ENCODE data around the gene HOXA2. TPM values are rescaled to one million over a fixed set of nuclear protein-coding genes. Genes with fewer than 3 reads are reported as not detected.

HOXA2 gene
- total and polyA plus RNA-seq, 2 of the 8 experiments (the other 6 are each of a cell fraction or from before 2014, with no cell fraction given), result not detected

GRCh38 chr7:27091105-27091504, 11.4 kb downstream of the HOXA2 start:
- H3K4me2 ChIP-seq (ENCODE audit: insufficient read depth in 1 of 2, low read depth in 2 of 2, low read length in 2 of 2), result no peak overlapping the region
- no peak overlapping the region for H3K4ac ChIP-seq (replicated peaks; ENCODE audit: insufficient read length, low read depth, low read length)
- H2AFZ ChIP-seq (ENCODE audit: low read length), result no peak overlapping the region
- CTCF ChIA-PET (ENCODE audit: partially characterized antibody), result interaction anchor here (1.0 to 12.1 kb wide), 5 partner anchors 14 to 88 kb away, joined by 3 to 123 read pairs (median 5); partner anchors contain the start of genes HOXA5 and HOXA6
- H2BK20ac ChIP-seq (ENCODE audit: low read length), result no peak overlapping the region
- no peak overlapping the region for H3K4me3 ChIP-seq (ENCODE audit: extremely low read depth in 1 of 4, insufficient read depth in 2 of 4, low read depth in 3 of 4, low read length in 4 of 4)
- H3K14ac ChIP-seq (ENCODE audit: insufficient read length), result no peak overlapping the region
- no peak overlapping the region for H3K9ac ChIP-seq (replicated peaks in 1 of 4; ENCODE audit: extremely low read depth in 1 of 4, low read depth in 3 of 4, low read length in 3 of 4)
- no peak overlapping the region for H2AK5ac ChIP-seq (ENCODE audit: low read depth, low read length)
- H4K5ac ChIP-seq (ENCODE audit: insufficient read length, low read depth, low read length), result no peak overlapping the region
- H2BK15ac ChIP-seq (ENCODE audit: low read length), result no peak overlapping the region
- no peaks in the 10 kb centered on the region for H3K79me1 ChIP-seq (ENCODE audit: low read depth, low read length)
- no peaks in the 10 kb centered on the region for H3K79me2 ChIP-seq (ENCODE audit: control insufficient read depth in 1 of 2, insufficient read depth in 2 of 2, low read length in 2 of 2)
- peaks cover 0 to 5% (median 0%) of the 10 kb centered on the region in 4 experiments; a peak in 2 of 8 replicates for H3K36me3 ChIP-seq (ENCODE audit: control insufficient read depth in 2 of 4, insufficient read depth in 4 of 4, low read length in 3 of 4)
- DNase-seq (ENCODE audit: low read depth in 1 of 2, low spot score in 2 of 2) (no peak), FAIRE-seq (no peak)
- no peak overlapping the region for H3K23ac ChIP-seq (ENCODE audit: insufficient read length)
- H2BK5ac ChIP-seq (ENCODE audit: low read depth, low read length), result no peak overlapping the region
- peaks cover 81 to 96% (median 92%) of the 10 kb centered on the region in 4 experiments for H3K27me3 ChIP-seq (replicated peaks in 1 of 4; ENCODE audit: control insufficient read depth in 3 of 4, extremely low read depth in 1 of 4, insufficient read depth in 3 of 4, low read length in 3 of 4)
- H3K4me1 ChIP-seq (replicated peaks in 1 of 4; ENCODE audit: control insufficient read depth in 3 of 4, insufficient read depth in 4 of 4, low read length in 3 of 4), result peaks cover 2 to 9% (median 8%) of the 10 kb centered on the region in 4 experiments
- 7% methylated on average over 3 of the region's 3 CpGs; no CpG with 5 or more reads in 1 of the 2 experiments for WGBS, 2 experiments (ENCODE audit: extremely low coverage in 1 of 2, insufficient coverage in 1 of 2, insufficient read length in 1 of 2, insufficient replicate concordance in 2 of 2, low coverage in 1 of 2, low lambda C conversion rate in 2 of 2, missing lambda C conversion rate in 1 of 2)
- H3K23me2 ChIP-seq (ENCODE audit: low read depth, low read length), result peaks cover 2% of the 10 kb centered on the region; the same call in 1 of the 2 replicates
- no peak overlapping the region for H4K91ac ChIP-seq (replicated peaks; ENCODE audit: insufficient read length, low read length)
- TF ChIP-seq BRCA1 (IDR thresholded peaks at IDR 0.05; ENCODE audit: low read depth, low read length), result no peak
- no peak for TF ChIP-seq EGR1 (IDR thresholded peaks at IDR 0.05; ENCODE audit: borderline replicate concordance, low read depth, low read length)
- no peak for TF ChIP-seq FOSL1 (IDR thresholded peaks at IDR 0.05; ENCODE audit: insufficient read depth, low read depth, low read length)
- no peak for TF ChIP-seq GABPA (IDR thresholded peaks at IDR 0.05; ENCODE audit: borderline replicate concordance, insufficient read depth, low read length)
- TF ChIP-seq SP2 (IDR thresholded peaks at IDR 0.05; ENCODE audit: low read length), result no peak
- peaks cover 3 to 28% of the 10 kb centered on the region in 2 experiments for H4K20me1 ChIP-seq (replicated peaks in 1 of 2; ENCODE audit: control insufficient read depth in 1 of 2, insufficient read depth in 2 of 2, low read length in 2 of 2)
- H3K18ac ChIP-seq (ENCODE audit: extremely low read depth, low read length), result no peak overlapping the region
- peaks cover 0 to 2% of the 10 kb centered on the region in 2 experiments; a peak in 1 of 4 replicates for H3K9me3 ChIP-seq (ENCODE audit: insufficient read depth in 2 of 2, low read depth in 1 of 2, low read length in 1 of 2)
- no peak overlapping the region for H4K8ac ChIP-seq (ENCODE audit: extremely low read depth, insufficient read depth, low read length)
- H2BK120ac ChIP-seq (replicated peaks; ENCODE audit: low read depth, low read length), result no peak overlapping the region
- no peak overlapping the region for H2BK12ac ChIP-seq (ENCODE audit: low read depth, low read length)
- no peak overlapping the region for H3K27ac ChIP-seq (ENCODE audit: low read depth, low read length)
- H3K56ac ChIP-seq (replicated peaks; ENCODE audit: insufficient read length, low read depth, low read length), result no peak overlapping the region
- POLR2A ChIA-PET (ENCODE audit: partially characterized antibody), result interaction anchor here (0.9 kb wide), 1 partner anchor 10 kb away, joined by 3 read pairs; no protein-coding TSS in a partner anchor
